D721Med (cell line): Measurements from ENCODE around the gene SPOCK1.

Source experiments
- DNase-seq: peaks from one replicate; pipeline ENCODE4 v3.0.0; 2011; ENCODE audit warnings: low spot score; ENCODE audit not compliant: insufficient read length
- FAIRE-seq: peaks from 2 replicates; lab custom pipeline; 2011; peaks lifted over from hg19 to GRCh38; lab: Jason Lieb, UNC
- TF ChIP-seq, protein P1 (sequence below): IDR thresholded peaks from 2 replicates; pipeline ENCODE4 v1.5.1; 2012; ENCODE audit warnings: mild to moderate bottlenecking, control low read depth; ENCODE audit not compliant: insufficient read depth; ENCODE audit errors: missing control alignments

Gene SPOCK1

DNA sequence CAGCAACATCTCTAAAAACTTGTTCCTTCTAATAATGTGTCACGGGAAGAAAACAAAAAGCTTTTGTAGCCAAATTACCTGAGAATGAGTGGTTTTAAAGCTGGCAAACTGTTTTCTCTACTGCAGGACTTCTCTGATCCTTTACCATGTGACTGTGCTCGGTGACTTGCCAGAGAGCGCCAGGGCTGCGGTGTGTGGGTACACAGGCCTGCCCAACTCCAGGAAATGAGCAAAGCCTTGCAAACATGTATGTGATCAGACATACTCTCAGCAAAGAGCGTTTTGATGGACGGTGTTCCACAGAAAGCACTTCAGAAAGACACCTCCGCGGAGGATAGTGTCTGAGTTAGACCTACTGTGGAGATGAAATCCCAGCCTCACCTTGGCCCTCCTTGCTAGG, 157.3 kb downstream of the SPOCK1 start:
- DNase-seq (no peak), FAIRE-seq (no peak)
- TF ChIP-seq, protein P1, sequence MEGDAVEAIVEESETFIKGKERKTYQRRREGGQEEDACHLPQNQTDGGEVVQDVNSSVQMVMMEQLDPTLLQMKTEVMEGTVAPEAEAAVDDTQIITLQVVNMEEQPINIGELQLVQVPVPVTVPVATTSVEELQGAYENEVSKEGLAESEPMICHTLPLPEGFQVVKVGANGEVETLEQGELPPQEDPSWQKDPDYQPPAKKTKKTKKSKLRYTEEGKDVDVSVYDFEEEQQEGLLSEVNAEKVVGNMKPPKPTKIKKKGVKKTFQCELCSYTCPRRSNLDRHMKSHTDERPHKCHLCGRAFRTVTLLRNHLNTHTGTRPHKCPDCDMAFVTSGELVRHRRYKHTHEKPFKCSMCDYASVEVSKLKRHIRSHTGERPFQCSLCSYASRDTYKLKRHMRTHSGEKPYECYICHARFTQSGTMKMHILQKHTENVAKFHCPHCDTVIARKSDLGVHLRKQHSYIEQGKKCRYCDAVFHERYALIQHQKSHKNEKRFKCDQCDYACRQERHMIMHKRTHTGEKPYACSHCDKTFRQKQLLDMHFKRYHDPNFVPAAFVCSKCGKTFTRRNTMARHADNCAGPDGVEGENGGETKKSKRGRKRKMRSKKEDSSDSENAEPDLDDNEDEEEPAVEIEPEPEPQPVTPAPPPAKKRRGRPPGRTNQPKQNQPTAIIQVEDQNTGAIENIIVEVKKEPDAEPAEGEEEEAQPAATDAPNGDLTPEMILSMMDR = no peak

DNA sequence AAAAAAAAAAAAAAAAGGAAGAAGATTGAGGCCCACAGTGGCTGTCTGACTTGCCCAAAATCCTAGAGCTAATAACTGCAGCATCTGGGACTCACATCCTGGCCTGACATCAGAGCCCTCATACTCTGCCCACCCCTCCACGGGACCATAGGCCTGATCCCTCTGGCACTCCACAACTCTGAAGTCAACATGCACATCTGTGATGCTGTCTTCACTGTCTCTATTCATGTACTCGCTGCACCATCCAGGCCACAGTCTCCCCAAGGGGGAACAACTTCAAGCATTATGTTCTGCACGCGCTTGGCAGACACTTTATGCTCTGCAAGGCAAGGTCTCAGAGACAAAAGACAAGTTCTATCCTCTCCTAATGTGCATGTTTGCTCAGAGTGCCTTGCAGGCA, 158.2 kb downstream of the SPOCK1 start:
- TF ChIP-seq, protein P1 = no peak
- no peak for DNase-seq
- FAIRE-seq = no peak

DNA sequence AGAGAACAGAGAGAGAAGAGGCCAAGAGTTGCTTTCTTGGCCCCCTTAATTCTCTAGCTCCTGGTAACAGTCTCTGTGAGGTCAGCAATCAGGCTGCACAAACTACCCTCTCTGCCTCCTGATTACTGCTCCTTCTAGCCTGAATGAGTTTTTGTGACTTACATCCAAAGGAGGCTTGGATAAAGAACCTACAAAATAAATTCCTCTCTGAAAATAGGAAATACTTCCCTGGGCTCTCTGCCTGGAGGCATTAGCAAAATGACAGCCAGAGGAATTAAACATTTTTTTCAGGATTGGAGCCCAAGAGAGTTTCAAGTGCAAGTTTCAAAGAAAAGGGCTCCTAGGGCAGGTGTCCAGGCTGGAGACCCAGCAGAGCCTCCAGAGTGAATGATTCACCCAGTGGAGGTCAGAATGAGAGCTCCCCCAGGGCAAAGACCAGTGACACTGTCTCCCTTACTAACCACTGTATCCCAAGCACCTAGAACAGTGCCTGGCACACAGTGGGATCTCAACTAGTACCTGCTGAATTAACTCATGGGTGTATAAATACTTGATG, 162.5 kb downstream of the SPOCK1 start:
- TF ChIP-seq, protein P1 = no peak
- no peak for DNase-seq
- FAIRE-seq = no peak

DNA sequence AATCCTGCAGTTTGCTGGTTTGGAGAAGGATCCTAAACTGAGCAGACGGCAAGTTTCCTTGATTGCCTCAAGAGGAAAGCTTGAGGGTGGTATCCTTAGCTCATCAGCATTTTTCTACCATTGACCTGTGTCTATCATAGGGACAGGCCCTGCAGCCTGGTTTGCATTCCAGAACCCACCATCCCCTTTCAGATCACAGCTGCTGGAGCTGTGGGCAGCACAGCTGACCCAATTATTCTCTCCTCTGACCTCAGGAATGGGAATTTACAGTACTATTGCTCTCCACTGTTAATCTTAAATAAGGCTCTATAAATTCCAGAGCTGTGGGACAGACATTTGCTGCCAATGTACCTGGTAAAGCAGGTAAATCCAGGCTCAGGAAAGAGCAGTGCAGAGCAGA, 163.0 kb downstream of the SPOCK1 start:
- TF ChIP-seq, protein P1 = no peak
- no peak for FAIRE-seq
- no peak for DNase-seq

DNA sequence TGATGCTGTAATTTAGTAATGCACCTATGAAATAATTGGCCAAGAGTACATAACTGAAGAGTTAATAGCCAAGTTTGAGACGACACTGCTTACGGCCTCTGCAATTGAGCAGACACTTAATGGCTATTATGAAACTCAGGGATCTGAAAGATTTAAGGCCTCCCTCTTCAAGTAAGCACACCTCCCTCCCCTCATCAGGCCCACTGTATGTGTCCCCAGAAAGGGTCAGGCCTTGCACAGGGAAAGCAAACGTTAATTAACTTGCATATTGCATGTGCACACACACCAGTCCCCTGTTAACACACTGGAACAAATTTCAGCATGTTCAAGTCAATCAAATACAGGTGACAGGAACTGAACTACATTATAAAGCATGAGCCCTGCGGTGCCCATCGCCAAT, 163.6 kb downstream of the SPOCK1 start:
- FAIRE-seq = no peak
- TF ChIP-seq, protein P1 = no peak
- DNase-seq = no peak

DNA sequence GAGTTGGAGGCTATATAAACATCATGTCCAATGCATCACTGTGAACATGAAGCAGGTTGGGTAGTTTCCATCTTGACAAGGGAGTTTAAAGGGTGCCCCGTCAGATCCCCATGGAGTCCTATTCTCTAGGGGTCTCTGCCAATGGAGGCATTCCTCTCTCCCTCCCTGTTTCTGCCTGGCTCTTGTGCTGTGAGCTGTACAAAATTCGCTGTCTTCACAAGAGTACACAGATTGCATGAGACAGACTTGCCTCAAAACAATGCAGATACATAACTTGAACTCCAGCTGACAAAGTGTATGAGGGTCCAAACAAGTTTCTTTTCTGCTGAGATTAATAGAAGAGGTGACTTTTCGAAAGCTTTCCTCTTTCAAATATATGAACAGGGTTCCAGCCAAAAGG, 165.2 kb downstream of the SPOCK1 start:
- no peak for FAIRE-seq
- TF ChIP-seq, protein P1 = no peak

DNA sequence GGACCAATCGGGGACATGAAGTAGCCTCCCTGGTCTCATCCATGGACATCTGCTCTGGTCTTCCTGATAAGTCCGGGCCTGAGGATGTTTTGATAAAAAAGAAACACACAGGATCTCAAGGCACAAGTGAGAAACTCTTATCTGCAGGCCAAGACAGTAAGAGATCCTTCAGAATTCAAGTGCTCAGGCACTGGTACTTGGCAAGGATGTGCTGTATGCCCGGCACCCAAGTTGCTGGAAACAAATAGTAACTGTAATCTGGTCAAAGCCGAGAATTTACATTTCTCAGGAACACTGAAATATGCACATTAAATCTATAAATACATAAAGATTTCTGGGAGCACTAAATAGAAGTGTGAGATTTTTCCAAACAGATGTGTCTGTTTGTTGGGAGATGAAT, 165.7 kb downstream of the SPOCK1 start:
- DNase-seq = no peak
- TF ChIP-seq, protein P1 = no peak
- no peak for FAIRE-seq

More for the DNA sequence above, 165.2 kb downstream of the SPOCK1 start:
- DNase-seq = no peak
